ENCODE results near the gene MEGF11.
"Not testable (repeated sequence)": the region's sequence is repeated elsewhere in the genome, so short reads cannot be mapped to it uniquely, and the experiment has no call there.

MEGF11 gene

DNA sequence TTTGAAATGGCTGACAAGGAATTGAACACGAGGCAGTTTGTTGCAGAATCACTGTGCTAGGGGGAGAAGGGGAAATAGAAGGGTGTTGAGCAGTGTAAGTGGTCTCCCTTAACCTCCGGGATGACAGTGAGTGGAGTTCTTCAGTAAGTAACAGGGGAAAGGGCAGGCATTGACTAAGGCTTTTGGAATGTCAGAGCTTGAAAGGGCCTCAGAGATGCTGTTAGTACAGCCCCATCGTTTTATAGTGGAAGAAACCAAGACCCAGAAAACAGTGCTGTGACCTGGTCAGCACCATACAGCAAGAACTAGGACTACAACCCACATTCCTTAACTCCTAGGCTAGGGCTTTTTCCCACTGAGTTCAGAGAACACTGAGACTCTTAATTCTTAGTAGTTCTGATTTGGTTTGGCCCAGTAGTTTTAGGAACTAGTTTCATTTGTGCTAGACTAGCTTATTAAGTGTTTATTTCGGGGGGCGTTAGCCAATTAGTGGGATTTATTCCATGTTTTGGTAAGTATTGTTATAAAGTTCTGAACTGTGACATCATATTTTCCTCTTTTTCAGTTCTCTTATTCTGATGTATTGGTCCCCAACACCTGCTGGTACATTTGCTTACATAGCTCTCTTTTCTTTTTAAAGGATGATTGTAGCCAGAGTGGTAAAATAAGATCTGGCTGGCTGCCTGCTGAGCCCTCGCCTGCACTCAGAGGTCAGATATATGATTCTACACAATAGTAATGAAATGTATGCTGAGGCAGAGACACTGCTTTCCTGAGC lies 350.1 kb downstream of the MEGF11 start:
- DNase-seq (ENCODE audit: low read depth in 2 of 2, low spot score in 1 of 2) = no peak

DNA sequence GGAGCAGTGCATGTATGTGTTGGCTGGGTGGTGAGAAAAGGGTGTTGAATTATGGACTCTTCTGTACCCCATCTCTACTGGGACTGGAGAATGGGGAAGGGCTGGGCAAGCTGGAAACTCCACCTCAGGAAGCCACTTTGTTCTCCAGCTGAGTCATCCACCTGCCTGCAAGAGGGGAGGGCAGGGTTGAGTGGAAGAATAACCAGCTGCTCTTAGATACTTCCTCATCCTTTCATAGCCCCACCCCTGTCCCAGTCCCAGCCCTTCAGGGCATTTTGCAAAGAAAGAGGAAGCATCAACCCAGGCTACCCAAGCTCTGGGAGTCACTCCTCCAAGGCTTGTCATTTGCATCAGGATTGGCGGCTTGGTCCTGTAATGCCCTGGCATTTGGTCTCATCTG lies 351.2 kb downstream of the MEGF11 start:
- DNase-seq (ENCODE audit: low read depth in 2 of 2, low spot score in 1 of 2) = no peak

- DNase-seq (ENCODE audit: low read depth in 2 of 2, low spot score in 1 of 2) = no peak
These were observed 351.7 kb downstream of the MEGF11 start for GRCh38 chr15:65901836-65902235.

GRCh38 chr15:65901336-65901735 lies 352.2 kb downstream of the MEGF11 start:
- no peak for DNase-seq (ENCODE audit: low read depth in 2 of 2, low spot score in 1 of 2)

DNA sequence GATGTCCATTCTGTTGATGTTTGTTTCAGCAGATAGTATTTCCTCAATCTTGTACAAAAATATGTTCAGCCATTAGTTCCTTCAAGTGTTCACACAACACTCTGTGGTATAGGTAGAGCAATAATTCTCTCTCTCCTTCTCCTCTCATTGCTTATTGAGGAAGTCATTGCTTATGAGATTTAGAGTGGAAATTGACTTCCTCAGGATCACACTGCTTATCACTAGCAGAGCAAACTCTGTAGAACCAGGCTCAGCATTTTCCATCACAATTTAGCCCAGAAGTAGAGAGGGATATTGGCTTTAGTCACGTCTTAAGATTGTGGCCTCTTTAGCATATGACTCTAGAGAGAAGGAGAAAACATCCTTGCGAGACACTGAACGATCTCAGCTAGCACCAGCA lies 353.1 kb downstream of the MEGF11 start:
- no peak for DNase-seq (ENCODE audit: low read depth in 2 of 2, low spot score in 1 of 2)

DNA sequence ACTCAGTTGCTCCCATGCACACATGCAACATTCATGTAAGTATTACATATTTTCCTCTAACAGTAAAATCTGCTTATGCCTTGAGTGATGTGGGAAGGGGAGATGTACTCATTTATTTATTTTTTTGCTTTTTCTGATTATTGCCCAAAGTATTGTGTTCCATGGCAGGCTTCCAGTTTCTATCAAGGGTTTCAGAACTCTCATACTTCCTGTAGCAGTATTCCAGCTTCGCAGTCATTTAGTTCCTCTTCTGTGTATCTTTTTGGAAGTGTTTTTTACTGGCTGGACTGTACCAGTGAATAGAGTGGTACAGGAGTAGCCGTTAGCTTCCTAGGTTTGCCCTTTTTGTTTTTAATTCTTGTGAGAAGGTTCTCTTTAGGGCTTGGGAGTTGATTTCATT lies 357.3 kb downstream of the MEGF11 start:
- no peak for DNase-seq (ENCODE audit: low read depth in 2 of 2, low spot score in 1 of 2)

GRCh38 chr15:65893060-65893459 lies 360.5 kb downstream of the MEGF11 start:
- DNase-seq (ENCODE audit: low read depth in 2 of 2, low spot score in 1 of 2) = no peak

- DNase-seq (ENCODE audit: low read depth in 2 of 2, low spot score in 1 of 2) = no peak
These were observed 364.6 kb downstream of the MEGF11 start for GRCh38 chr15:65888981-65889380.

GRCh38 chr15:65887565-65887964 lies 366.0 kb downstream of the MEGF11 start:
- DNase-seq (ENCODE audit: low read depth in 2 of 2, low spot score in 1 of 2) = peak in 1 of 2 donors; percentile 8

GRCh38 chr15:65885668-65886218 lies 367.8 kb downstream of the MEGF11 start:
- DNase-seq (ENCODE audit: low read depth in 2 of 2, low spot score in 1 of 2) = no peak

DNA sequence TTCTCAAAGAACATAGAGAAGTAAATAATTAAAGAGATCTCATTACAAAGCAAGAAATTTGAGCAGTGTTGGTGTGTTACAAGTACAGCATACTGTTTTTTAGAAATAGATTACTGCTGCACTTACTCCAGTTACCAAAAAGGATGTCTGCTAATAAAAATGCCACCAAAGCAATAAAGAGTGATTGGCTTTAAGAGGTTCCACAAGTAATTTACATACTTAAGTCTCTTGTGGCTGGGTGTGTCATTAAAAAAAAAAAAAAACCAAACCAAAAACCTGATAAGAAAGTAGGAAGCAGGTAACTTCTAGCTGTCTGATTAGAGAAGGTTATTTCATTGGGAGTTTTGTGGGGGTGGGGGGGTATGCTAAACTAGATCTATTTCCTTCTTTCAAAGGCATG lies 369.0 kb downstream of the MEGF11 start:
- DNase-seq (ENCODE audit: low read depth in 2 of 2, low spot score in 1 of 2) = no peak

- DNase-seq (ENCODE audit: low read depth in 2 of 2, low spot score in 1 of 2) = no peak
These were observed 370.0 kb downstream of the MEGF11 start for GRCh38 chr15:65883571-65883970.

GRCh38 chr15:65881766-65882434 lies 371.6 kb downstream of the MEGF11 start:
- no peak for DNase-seq (ENCODE audit: low read depth in 2 of 2, low spot score in 1 of 2)

- no peak for DNase-seq (ENCODE audit: low read depth in 2 of 2, low spot score in 1 of 2)
These were observed 375.8 kb downstream of the MEGF11 start for GRCh38 chr15:65877749-65878148.

DNA sequence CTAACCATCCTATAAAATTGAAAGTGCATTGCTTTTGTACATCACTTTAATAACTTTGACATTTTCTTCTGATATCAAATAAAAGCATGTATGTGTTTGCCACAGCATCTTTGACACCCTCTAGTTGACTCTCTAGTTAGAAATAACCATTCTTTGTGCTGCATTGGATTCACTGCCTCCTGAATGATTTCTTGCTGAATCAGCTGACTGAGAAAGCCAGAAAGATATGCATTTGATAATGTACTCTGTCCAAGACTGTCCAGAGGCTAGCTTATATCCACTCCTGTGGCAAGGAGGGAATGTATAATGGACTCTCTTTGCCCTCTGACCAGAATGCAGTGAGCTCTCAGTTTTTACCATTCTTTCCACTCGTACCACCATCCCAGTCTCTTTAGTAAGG lies 378.1 kb downstream of the MEGF11 start:
- DNase-seq (ENCODE audit: low read depth in 2 of 2, low spot score in 1 of 2) = no peak

DNA sequence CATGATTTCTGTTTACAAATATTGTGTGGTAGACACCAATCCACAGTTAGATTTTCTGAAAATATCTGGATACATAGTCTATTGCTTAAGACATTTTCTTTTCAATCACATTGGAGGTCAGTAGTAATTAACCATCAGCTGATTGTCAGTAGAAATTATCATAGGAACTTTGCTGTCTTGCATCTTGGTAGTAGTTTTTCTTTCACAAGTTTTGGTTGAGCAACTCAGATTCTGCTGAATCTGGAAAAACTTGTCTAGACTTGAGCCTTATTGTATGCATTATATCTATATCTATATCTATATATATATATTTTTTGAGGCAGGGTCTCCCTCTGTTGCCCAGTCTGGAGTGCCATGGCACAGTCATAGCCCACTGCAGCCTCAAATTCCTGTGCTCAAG lies 380.3 kb downstream of the MEGF11 start:
- no peak for DNase-seq (ENCODE audit: low read depth in 2 of 2, low spot score in 1 of 2)

GRCh38 chr15:65872596-65872995 lies 381.0 kb downstream of the MEGF11 start:
- DNase-seq (ENCODE audit: low read depth in 2 of 2, low spot score in 1 of 2) = not testable (repeated sequence)

DNA sequence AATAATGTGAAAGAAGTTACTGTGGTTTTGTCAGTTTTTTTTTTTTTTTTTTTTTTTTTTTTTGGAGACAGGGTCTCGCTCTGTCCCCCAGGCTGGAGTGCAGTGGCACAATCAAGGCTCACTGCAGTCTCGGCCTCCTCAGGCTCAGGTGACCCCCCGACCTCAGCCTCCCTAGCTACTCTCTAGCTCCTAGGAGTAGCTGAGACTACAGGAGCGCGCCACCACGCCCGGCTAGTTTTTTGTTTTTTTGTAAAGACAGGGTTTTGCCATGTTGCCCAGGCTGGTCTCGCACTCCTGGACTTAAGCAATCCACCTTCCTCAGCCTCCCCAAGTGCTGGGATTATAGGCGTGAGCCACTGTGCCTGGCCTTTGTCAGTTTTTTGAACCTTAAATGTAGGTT lies 381.7 kb downstream of the MEGF11 start:
- not testable (repeated sequence) for DNase-seq (ENCODE audit: low read depth in 2 of 2, low spot score in 1 of 2)

GRCh38 chr15:65870889-65871533 lies 382.5 kb downstream of the MEGF11 start:
- DNase-seq (ENCODE audit: low read depth in 2 of 2, low spot score in 1 of 2) = no peak

- peak in 1 of 2 donors; percentile 6 for DNase-seq (ENCODE audit: low read depth in 2 of 2, low spot score in 1 of 2)
These were observed 383.3 kb downstream of the MEGF11 start for GRCh38 chr15:65869954-65870871.
